Endodermal cell (in vitro differentiated cells): ENCODE measurements around the gene OR2V2. TPM values are rescaled to one million over a fixed set of nuclear protein-coding genes. Genes with fewer than 3 reads are reported as not detected.

Experiments
- DNase-seq: peaks from one replicate; pipeline ENCODE4 v3.0.0-alpha.2; 2017
- H3K27ac ChIP-seq: 2 replicates; pipeline ENCODE4 v1.5.1; 2013; ENCODE audit warnings: mild to moderate bottlenecking, low read depth, low read length, moderate library complexity
- H3K27me3 ChIP-seq: 2 replicates; pipeline ENCODE4 v1.6.1; 2013; ENCODE audit warnings: mild to moderate bottlenecking, low read length, moderate library complexity; ENCODE audit not compliant: insufficient read depth, control insufficient read depth, poor library complexity, severe bottlenecking
- H3K36me3 ChIP-seq: 2 replicates; pipeline ENCODE4 v1.7.0; 2013; ENCODE audit warnings: mild to moderate bottlenecking, low read length, moderate library complexity; ENCODE audit not compliant: control insufficient read depth, insufficient read depth
- H3K4me1 ChIP-seq: one replicate; pipeline ENCODE4 v1.7.0; 2013; ENCODE audit warnings: low read length; ENCODE audit not compliant: control insufficient read depth, insufficient read depth
- H3K4me3 ChIP-seq: 2 replicates; pipeline ENCODE4 v1.5.1; 2013; ENCODE audit warnings: mild to moderate bottlenecking, low read length, moderate library complexity
- H3K9ac ChIP-seq: 2 replicates; pipeline ENCODE4 v1.6.1; 2013; ENCODE audit warnings: mild to moderate bottlenecking, low read length, moderate library complexity; ENCODE audit not compliant: poor library complexity, severe bottlenecking; ENCODE audit errors: extremely low read depth
- H3K9me3 ChIP-seq: 2 replicates; pipeline ENCODE4 v1.6.1; 2013; ENCODE audit warnings: mild to moderate bottlenecking, low read length, moderate library complexity; ENCODE audit not compliant: control insufficient read depth
- H3K27ac Mint-ChIP-seq: 2 replicates; pipeline ENCODE4 v1.8.0; 2020; ENCODE audit warnings: mixed read lengths
- H3K27me3 Mint-ChIP-seq: 2 replicates; pipeline ENCODE4 v1.8.0; 2021; ENCODE audit warnings: mild to moderate bottlenecking, mixed read lengths; ENCODE audit not compliant: insufficient read depth
- H3K36me3 Mint-ChIP-seq: 2 replicates; pipeline ENCODE4 v1.8.0; 2020; ENCODE audit warnings: low read depth, mixed read lengths
- H3K4me1 Mint-ChIP-seq: 2 replicates; pipeline ENCODE4 v1.8.0; 2020; ENCODE audit warnings: mixed read lengths
- H3K4me3 Mint-ChIP-seq: 2 replicates; pipeline ENCODE4 v1.8.0; 2020; ENCODE audit warnings: mild to moderate bottlenecking, moderate library complexity, mixed read lengths
- H3K9me3 Mint-ChIP-seq: 2 replicates; pipeline ENCODE4 v1.8.0; 2020; ENCODE audit warnings: mild to moderate bottlenecking, mixed read lengths
- WGBS, 2 experiments: methylation state at CpG; one replicate each; pipeline versions ENCODE4 v1.1.5 to v1.1.7; 2013; ENCODE audit warnings: missing lambda C conversion rate in 2 of 2, mixed read lengths in 1 of 2; ENCODE audit not compliant: insufficient coverage in 1 of 2, insufficient read length in 1 of 2; 5-methylcytosine and 5-hydroxymethylcytosine counted together
- total RNA-seq, 2 donors: library from RNA; stranded (reverse); fragmentation: NEBNext Ultra II Directional in 1 of 2; extraction: Animal tissue kit (Norgen Biotek cat#: 25700) in 1 of 2; gene quantifications; 2 replicates in 1 of 2; 3 replicates in 1 of 2; pipeline ENCODE4 v1.2.1, GENCODE V29; 2021
- TF ChIP-seq, protein P1 (sequence below): fragments of 200-600 bp; sonication (generic); conservative IDR thresholded peaks from 2 replicates; pipeline ENCODE4 v1.5.0; 2021; ENCODE audit warnings: antibody characterized with exemption, mild to moderate bottlenecking

The OR2V2 gene
- total RNA-seq, 2 donors from 2014 or later = not detected

GRCh38 chr5:181120306-181120705 is 27.1 kb upstream of the OR2V2 start:
- H3K36me3 Mint-ChIP-seq = no peaks in the 10 kb centered on the region
- Histone ChIP-seq H3K9ac (no peak overlapping the region), H3K4me3 (no peak overlapping the region), H3K36me3 (no peaks in the 10 kb centered on the region), H3K4me1 (no peaks in the 10 kb centered on the region), H3K27ac (no peak overlapping the region), H3K27me3 (peaks cover 11% of the 10 kb centered on the region), H3K9me3 (peaks cover 5% of the 10 kb centered on the region)
- no peak overlapping the region for H3K4me3 Mint-ChIP-seq
- DNase-seq = no peak
- H3K27me3 Mint-ChIP-seq = peaks cover 69% of the 10 kb centered on the region
- no peaks in the 10 kb centered on the region for H3K4me1 Mint-ChIP-seq
- TF ChIP-seq, protein P1, sequence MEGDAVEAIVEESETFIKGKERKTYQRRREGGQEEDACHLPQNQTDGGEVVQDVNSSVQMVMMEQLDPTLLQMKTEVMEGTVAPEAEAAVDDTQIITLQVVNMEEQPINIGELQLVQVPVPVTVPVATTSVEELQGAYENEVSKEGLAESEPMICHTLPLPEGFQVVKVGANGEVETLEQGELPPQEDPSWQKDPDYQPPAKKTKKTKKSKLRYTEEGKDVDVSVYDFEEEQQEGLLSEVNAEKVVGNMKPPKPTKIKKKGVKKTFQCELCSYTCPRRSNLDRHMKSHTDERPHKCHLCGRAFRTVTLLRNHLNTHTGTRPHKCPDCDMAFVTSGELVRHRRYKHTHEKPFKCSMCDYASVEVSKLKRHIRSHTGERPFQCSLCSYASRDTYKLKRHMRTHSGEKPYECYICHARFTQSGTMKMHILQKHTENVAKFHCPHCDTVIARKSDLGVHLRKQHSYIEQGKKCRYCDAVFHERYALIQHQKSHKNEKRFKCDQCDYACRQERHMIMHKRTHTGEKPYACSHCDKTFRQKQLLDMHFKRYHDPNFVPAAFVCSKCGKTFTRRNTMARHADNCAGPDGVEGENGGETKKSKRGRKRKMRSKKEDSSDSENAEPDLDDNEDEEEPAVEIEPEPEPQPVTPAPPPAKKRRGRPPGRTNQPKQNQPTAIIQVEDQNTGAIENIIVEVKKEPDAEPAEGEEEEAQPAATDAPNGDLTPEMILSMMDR = no peak
- no peaks in the 10 kb centered on the region for H3K9me3 Mint-ChIP-seq
- WGBS, 2 experiments = 86 to 88% methylated on average over 4 of the region's 4 CpGs
- H3K27ac Mint-ChIP-seq = no peak overlapping the region

DNA sequence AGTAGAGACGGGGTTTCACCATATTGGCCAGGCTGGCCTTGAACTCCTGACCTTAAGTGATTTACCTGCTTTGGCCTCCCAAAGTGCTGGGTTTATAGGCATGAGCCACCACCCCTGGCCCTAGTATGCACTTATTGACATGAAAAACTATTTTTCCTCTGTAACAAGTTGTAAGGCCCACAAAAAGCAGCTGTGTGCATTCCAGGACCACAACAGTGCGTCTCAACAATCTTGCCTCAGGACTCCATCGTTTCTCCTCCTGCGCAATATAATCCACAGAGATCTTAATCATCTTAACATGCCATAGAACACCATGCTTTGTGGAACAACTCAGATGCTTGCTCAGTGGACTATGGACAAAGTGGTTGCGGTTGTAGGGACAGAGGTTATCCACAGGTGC is 26.6 kb upstream of the OR2V2 start:
- Histone ChIP-seq H3K4me3 (no peak overlapping the region), H3K9ac (no peak overlapping the region), H3K36me3 (no peaks in the 10 kb centered on the region), H3K27me3 (peaks cover 7% of the 10 kb centered on the region), H3K4me1 (no peaks in the 10 kb centered on the region), H3K9me3 (peaks cover 5% of the 10 kb centered on the region), H3K27ac (no peak overlapping the region)
- DNase-seq = no peak
- Mint-ChIP-seq H3K4me3 (no peak overlapping the region), H3K36me3 (no peaks in the 10 kb centered on the region), H3K9me3 (no peaks in the 10 kb centered on the region), H3K27ac (no peak overlapping the region), H3K27me3 (peaks cover 64% of the 10 kb centered on the region), H3K4me1 (no peaks in the 10 kb centered on the region)
- TF ChIP-seq, protein P1 = no peak
- 64 to 71% methylated on average over 3 to 5 of the region's 5 CpGs for WGBS, 2 experiments

DNA sequence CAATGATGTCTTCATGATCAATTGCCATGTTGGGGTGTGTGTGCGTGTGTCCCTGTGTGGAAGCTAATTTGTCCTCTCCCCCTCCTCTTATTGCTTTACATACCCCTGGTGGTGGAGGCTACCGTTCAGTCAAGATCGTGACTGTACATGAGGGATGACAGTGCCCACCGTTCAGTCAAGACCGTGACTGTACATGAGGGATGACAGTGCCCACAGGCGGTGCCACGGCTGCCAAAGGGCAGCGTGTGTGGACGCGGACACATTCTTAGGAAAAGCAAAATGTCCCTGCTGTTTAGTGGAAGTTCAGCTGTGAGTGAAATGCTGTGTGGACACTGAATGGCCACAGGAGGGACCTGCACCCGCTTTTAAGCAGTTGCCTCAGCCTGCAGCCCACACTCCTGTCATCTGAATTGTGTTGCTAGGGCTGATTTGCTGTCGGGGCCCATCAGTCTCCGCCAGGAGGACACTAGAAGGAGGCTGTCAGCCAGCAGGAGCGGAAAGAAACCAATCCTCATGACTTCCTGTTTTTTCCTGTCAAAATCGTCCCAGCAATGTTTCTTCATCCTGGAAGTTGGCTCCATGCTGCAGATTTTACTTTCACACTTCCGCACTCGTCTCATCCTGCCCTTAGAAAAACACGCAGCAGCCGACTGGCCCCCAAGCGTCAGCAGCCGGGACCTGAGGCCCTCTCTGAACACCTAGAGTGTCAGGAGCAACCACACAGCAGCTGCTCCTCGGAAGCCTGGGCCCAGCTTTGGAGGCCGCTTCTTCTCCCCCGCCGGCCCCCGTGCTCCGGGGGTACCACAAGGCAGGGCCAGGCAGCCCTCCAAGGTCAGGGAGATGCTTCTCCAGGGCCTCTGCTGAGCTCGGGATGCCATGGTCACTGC is 25.5 kb upstream of the OR2V2 start:
- H3K9me3 ChIP-seq = peaks cover 8% of the 10 kb centered on the region
- no peaks in the 10 kb centered on the region for H3K36me3 Mint-ChIP-seq
- DNase-seq = no peak
- WGBS, 2 experiments = 75 to 77% methylated on average over 19 to 28 of the region's 28 CpGs
- no peaks in the 10 kb centered on the region for H3K9me3 Mint-ChIP-seq
- H3K4me1 ChIP-seq = no peaks in the 10 kb centered on the region
- H3K9ac ChIP-seq = no peak overlapping the region
- no peak overlapping the region for H3K4me3 Mint-ChIP-seq
- H3K36me3 ChIP-seq = no peaks in the 10 kb centered on the region
- no peak overlapping the region for H3K27ac ChIP-seq
- H3K4me3 ChIP-seq = no peak overlapping the region
- H3K27ac Mint-ChIP-seq = no peak overlapping the region
- TF ChIP-seq, protein P1 = peak; percentile 50
- peaks cover 57% of the 10 kb centered on the region for H3K27me3 Mint-ChIP-seq
- H3K4me1 Mint-ChIP-seq = no peaks in the 10 kb centered on the region
- H3K27me3 ChIP-seq = no peaks in the 10 kb centered on the region
